ENCODE measurements around the gene XYLT1.

The XYLT1 gene

GRCh38 chr16:17076092-17076754, 394.5 kb downstream of the XYLT1 start:
- no peak for DNase-seq

GRCh38 chr16:17072104-17072503, 398.7 kb downstream of the XYLT1 start:
- no peak for DNase-seq

GRCh38 chr16:17070882-17071592, 399.7 kb downstream of the XYLT1 start:
- DNase-seq, result peak; percentile 88

- DNase-seq, result no peak
Observed at GRCh38 chr16:17069681-17070080, 401.1 kb downstream of the XYLT1 start.

DNA sequence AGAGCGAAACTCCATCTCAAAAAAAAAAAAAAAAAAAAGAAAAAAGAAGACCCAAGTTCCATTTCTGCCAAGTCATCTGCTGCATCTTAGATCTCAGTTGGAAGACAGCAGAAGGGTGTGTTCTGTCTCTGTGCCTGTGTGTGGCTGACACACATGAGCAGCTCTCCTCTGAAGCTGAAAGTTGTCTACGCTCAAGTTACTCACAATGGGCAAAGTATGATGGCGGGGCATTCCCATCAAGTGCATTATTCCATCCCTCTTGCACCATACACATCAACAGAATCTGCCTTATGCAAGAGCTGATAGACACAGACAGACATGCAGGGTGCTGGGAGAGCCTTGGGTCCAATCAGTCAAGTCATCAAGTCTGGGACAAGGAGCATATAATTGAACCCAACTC, 402.2 kb downstream of the XYLT1 start:
- no peak for DNase-seq

DNA sequence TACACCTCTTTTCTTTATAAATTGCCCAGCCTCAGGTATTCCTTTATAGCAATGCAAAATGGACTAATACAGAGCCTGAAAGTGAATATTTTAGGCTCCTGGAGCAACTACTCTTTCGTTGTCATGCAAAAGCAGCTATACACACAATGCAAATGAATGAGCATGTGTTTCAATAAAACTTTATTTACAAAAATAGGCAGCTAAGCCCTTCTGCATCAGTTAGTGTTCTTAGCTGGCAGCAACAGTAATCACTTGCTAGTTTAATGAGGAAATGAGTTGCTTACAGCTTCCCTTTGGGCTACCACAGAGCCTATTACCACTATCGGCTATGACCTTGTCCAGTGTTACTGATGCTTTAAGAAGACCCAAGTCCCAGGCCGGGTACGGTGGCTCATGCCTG, 402.9 kb downstream of the XYLT1 start:
- DNase-seq, result no peak

- no peak for DNase-seq
Observed at GRCh38 chr16:17063201-17064139, 407.3 kb downstream of the XYLT1 start.

DNA sequence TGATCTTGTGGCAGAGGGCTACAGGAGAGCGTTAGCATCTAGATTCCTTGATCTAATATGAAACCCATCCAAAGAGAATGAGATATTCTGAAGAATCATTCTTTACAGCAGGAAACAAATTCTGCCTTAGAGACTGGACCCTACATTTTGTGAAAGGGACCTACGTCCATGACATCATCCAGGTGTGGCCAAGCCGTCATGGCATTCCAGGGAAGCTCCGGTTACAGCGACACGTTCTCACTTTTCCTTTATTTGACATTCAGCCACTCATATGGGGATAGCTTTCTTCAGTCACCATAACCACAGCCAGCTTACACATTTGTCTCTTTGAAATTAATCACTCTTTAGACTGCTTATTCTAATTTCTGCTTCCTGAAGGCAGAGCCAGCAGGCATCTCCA, 408.1 kb downstream of the XYLT1 start:
- no peak for DNase-seq

GRCh38 chr16:17061326-17061725, 409.4 kb downstream of the XYLT1 start:
- DNase-seq, result no peak

- DNase-seq, result no peak
Observed at GRCh38 chr16:17058471-17058870, 412.3 kb downstream of the XYLT1 start.

GRCh38 chr16:17056666-17057065, 414.1 kb downstream of the XYLT1 start:
- no peak for DNase-seq

DNA sequence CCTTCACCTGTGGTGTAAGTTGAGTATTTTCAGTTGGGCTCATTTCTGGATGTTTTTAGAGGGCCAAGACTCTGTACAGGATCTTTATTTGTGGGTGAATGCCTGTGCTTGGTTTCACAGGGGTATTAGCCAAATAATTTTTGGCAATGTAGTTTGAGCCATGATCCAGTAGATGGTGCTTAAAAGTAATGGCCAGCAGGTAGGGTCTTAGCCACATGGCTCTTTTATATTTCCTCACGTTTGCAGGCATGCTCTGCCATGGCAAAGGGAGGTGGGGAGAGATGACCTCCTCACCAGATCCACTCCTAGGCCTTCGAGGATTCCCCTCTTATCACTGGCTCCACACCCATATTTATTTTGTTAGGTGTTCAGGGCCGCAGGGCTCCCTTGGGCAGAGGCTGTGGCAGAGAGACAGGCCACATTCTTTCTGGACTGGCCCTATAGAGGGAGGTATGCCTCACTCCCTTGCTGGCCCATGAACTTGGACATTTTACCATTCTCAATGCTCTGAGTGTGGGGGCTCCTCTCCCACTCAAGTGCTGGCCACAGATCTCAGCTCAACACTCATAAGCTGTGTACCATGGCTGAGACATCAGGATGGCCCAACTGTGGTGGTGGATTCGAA, 417.1 kb downstream of the XYLT1 start:
- no peak for DNase-seq
